NCI-H1930 (cell line): ENCODE measurements around the gene ST8SIA2.

Experiments
- DNase-seq, 2 experiments: peaks; one replicate each; lab custom pipeline; 2025; lab: John Stamatoyannopoulos, UW

Gene ST8SIA2

GRCh38 chr15:92393071-92393979 is at the start of gene ST8SIA2:
Gene ST8SIA2 (plus strand): TSS chr15:92393881. CDS start chr15:92394065, 184 bp downstream.
- DNase-seq: no peak

GRCh38 chr15:92343924-92344643 is 49.6 kb upstream of the ST8SIA2 start:
- DNase-seq: no peak

- no peak for DNase-seq
Measured at GRCh38 chr15:92346063-92346462, 47.6 kb upstream of the ST8SIA2 start.

- DNase-seq: no peak
Measured at GRCh38 chr15:92355307-92355706, 38.4 kb upstream of the ST8SIA2 start.

GRCh38 chr15:92361321-92362000 is 32.2 kb upstream of the ST8SIA2 start:
- DNase-seq: no peak

- DNase-seq: no peak
Measured at GRCh38 chr15:92362001-92362350, 31.7 kb upstream of the ST8SIA2 start.

- no peak for DNase-seq
Measured at GRCh38 chr15:92365084-92365483, 28.6 kb upstream of the ST8SIA2 start.

- DNase-seq: no peak
Measured at GRCh38 chr15:92365906-92366305, 27.8 kb upstream of the ST8SIA2 start.

GRCh38 chr15:92366381-92366780 is 27.3 kb upstream of the ST8SIA2 start:
- no peak for DNase-seq

GRCh38 chr15:92375057-92375456 is 18.6 kb upstream of the ST8SIA2 start:
- DNase-seq: no peak

GRCh38 chr15:92376109-92376508 is 17.6 kb upstream of the ST8SIA2 start:
- DNase-seq: no peak

- no peak for DNase-seq
Measured at GRCh38 chr15:92377083-92377789, 16.4 kb upstream of the ST8SIA2 start.

GRCh38 chr15:92383519-92384324 is 10.0 kb upstream of the ST8SIA2 start:
- DNase-seq: no peak

- no peak for DNase-seq
Measured at GRCh38 chr15:92384381-92384780, 9.3 kb upstream of the ST8SIA2 start.

- no peak for DNase-seq
Measured at GRCh38 chr15:92385096-92385495, 8.6 kb upstream of the ST8SIA2 start.

- no peak for DNase-seq
Measured at GRCh38 chr15:92391640-92392039, 2.0 kb upstream of the ST8SIA2 start.

- no peak for DNase-seq
Measured at GRCh38 chr15:92392462-92392861, 1.2 kb upstream of the ST8SIA2 start.

GRCh38 chr15:92393980-92394308 is 263 bp downstream of the ST8SIA2 start:
- no peak for DNase-seq

- DNase-seq: no peak
Measured at GRCh38 chr15:92394309-92395097, 822 bp downstream of the ST8SIA2 start.

- no peak for DNase-seq
Measured at GRCh38 chr15:92395098-92395635, 1.5 kb downstream of the ST8SIA2 start.
